Measurements from ENCODE around the gene NLRC3.

DNA sequence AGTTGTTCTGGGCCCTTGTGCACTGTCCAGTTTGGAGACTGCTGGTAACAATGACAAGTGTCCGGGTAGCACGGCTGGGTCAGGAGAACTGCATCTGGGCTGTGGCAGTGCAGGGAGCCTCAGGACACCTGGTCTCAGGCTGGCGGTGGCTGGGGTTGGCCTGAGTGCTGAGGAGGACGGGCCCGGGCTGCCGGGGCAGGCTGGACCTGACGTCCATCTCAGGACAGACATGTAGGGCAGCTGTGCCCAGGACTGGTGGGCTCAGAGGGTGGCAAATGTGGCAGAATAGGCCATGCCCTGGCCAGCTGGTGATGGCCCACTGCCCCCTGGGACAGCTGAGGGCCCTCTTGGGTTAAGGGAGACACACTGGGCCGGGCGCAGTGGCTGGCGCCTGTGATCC lies 4.2 kb upstream of the NLRC3 start:
- no peak for TF ChIP-seq YY1 (IDR thresholded peaks at IDR 0.05)
- TF ChIP-seq ZBTB33 (IDR thresholded peaks at IDR 0.05) = no peak
- TF ChIP-seq, protein P1, sequence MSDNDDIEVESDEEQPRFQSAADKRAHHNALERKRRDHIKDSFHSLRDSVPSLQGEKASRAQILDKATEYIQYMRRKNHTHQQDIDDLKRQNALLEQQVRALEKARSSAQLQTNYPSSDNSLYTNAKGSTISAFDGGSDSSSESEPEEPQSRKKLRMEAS (IDR thresholded peaks at IDR 0.05) = no peak
- no peak for TF ChIP-seq HNF4A (conservative IDR thresholded peaks at IDR 0.05)
- no peak for TF ChIP-seq CTCF (IDR thresholded peaks at IDR 0.05; ENCODE audit: low read depth, low read length, missing input control)
- no peak for TF ChIP-seq REST (IDR thresholded peaks at IDR 0.05)
- no peak for TF ChIP-seq RAD21 (IDR thresholded peaks at IDR 0.05)
- TF ChIP-seq SP1 (IDR thresholded peaks at IDR 0.05) = no peak
